22Rv1 (cell line): ENCODE results near the gene CAMTA2.

Source experiments
- H3K27ac ChIP-seq: fragments of 450-650 bp; 2 replicates; pipeline ENCODE4 v1.5.1; 2017
- ZFX ChIP-seq: fragments of 450-650 bp; IDR thresholded peaks from 2 replicates; pipeline ENCODE4 v1.6.1; 2017; ENCODE audit warnings: antibody characterized with exemption, borderline replicate concordance
- TF ChIP-seq, protein P1 (sequence below): fragments of 450-650 bp; IDR thresholded peaks from 2 replicates; pipeline ENCODE4 v1.5.1; 2017; ENCODE audit warnings: mild to moderate bottlenecking

CAMTA2 gene

DNA sequence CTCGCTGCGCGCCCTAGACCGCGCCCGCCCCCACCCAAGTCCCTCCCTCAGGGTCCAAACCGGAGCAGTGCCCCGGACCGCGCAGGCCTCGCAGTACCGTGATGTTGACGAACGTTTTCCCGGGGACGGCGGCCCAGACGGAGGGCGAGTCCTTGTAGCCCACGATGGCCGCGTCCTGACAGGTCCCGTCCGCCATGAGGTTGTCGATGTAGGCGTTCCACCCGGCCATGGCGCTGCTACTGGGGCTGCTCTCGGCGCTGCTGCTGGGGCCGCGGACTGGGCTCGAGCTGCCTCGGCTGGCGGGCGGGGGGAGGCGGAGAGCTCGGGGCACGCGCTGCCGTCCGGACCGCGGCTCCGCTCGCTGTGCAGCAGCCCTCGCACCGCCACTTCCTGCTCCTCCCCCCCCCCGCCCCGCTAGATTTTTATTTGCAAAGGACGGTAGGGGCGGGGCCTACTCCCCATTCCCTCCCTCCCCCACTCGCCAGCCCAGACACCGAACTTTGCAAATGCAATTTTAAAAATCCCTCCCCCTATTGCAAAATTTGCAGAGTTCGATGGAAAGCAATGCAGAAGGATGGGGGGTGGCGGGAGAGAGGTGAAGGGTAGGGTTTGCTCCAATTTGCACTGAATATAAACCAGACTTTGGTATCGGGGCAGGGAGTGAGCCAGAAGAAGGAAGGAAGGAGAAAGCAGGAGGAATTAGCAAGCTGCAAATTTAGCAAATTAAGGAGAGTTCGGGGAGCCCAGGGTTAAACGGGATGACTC is 39.1 kb downstream of the CAMTA2 start, which contains the start of gene PFN1:
Gene PFN1 (minus strand): TSS at position 365 of the 765 bp plus-strand sequence. CDS start 136 bp downstream, at position 229.
- TF ChIP-seq, protein P1, sequence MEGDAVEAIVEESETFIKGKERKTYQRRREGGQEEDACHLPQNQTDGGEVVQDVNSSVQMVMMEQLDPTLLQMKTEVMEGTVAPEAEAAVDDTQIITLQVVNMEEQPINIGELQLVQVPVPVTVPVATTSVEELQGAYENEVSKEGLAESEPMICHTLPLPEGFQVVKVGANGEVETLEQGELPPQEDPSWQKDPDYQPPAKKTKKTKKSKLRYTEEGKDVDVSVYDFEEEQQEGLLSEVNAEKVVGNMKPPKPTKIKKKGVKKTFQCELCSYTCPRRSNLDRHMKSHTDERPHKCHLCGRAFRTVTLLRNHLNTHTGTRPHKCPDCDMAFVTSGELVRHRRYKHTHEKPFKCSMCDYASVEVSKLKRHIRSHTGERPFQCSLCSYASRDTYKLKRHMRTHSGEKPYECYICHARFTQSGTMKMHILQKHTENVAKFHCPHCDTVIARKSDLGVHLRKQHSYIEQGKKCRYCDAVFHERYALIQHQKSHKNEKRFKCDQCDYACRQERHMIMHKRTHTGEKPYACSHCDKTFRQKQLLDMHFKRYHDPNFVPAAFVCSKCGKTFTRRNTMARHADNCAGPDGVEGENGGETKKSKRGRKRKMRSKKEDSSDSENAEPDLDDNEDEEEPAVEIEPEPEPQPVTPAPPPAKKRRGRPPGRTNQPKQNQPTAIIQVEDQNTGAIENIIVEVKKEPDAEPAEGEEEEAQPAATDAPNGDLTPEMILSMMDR: no peak
- TF ChIP-seq ZFX: no peak
- H3K27ac ChIP-seq: peak within 1 kb of the TSS; percentile 100

DNA sequence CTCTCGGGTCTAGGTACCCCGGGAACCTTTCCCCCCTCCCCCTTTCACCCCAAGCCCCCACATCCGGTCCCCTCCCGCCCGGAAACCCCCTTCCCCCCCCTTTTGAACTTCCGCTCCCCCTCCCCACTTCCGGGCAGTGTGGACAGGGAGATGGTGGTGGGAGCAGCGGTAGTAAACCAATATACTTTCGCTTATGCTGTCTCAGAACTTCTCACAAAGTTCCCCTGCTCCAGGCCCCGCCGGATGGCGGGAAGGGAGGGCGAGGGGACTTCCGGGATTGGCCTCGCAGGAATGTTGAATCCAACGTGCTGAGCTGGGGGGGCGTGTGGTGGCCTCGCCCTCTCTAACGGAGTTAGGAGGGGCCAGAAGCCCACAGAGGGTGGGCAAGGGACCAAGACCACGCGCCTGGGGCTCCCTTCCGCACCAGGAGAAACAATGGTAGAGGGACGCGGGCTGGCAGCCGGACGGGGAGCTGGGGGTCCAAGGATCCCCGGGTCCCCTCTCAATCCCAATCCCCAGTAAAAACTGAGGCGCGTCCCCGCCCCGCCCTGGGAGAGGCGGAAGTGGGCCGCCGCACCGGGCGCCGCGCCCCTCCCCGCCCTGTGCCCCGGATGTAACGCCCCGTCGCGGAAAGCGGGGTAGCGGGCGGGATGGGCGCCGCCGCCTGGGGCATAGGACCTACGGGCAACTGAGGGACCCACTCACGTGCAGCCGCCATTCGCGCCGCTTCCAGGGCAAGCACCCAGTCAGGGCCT is 39.9 kb downstream of the CAMTA2 start:
- TF ChIP-seq ZFX: no peak
- TF ChIP-seq, protein P1: no peak
- H3K27ac ChIP-seq: peak overlapping the region; percentile 100

DNA sequence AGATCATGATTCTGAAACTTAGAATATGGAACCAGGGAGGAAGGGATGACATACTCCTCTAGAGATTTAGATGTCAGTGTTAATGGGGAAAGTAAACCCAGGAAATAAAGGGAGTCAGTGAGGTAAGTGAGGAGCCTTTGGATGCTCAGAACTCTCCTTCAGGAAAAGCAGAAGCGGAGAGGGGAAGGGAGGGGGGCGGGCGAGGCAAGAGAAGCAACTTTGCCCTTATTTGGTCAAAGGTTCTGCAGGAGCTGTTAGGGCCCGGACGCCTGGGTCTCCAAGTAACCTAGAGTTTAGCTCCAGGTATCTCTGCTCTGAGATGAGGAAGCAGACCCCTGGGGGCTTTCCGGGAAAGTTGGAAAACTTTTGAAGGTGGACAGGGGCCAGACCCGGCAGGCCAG is 40.5 kb downstream of the CAMTA2 start:
- TF ChIP-seq ZFX: no peak
- TF ChIP-seq, protein P1: no peak
- peak overlapping the region; percentile 100 for H3K27ac ChIP-seq

DNA sequence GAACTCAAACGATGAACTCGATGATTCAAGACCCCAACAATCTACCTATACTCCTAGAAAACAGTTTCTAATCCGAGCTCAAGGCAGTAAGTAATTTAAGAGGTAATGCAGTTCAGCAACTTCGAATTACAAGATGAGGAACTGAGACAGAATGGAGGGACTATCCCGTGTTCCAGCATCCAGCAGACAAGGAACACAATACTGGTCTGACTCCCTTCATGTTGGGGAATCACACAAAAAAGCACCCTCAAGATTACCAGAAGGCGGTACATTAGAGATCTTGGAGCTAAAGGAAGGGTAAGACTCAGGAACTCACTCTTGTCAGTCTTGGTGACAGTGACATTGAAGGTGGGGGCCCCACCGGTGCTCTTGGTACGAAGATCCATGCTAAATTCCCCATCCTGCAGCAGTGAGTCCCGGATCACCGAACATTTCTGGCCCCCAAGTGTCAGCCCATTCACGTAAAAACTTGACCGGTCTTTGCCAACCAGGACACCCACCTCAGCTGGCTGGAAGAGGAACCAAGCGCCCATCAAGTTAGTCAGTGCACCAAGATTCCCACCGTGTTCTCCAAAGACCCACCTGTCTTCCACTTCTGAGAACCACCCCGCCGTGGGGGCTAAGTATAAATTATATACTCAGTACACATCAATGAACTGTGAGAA is 41.0 kb downstream of the CAMTA2 start:
- peak overlapping the region; percentile 100 for H3K27ac ChIP-seq
- TF ChIP-seq, protein P1: no peak
- TF ChIP-seq ZFX: no peak

DNA sequence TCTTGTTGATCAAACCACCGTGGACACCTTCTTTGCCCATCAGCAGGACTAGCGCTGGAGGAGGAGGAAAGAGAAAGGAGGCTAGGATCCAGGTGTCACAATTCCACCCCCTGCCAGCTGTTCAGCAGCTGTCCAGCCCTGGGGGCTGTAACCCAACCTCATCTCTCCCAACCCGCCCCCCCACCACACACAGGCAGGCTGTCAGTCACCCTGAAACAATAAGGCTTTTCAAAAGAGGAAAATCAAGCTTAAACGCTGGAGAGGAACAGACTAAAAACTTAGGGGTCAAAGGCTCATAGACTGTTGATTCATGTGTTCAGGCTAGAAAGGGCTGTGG is 41.6 kb downstream of the CAMTA2 start:
- H3K27ac ChIP-seq: peak overlapping the region; percentile 100
- TF ChIP-seq, protein P1: no peak
- TF ChIP-seq ZFX: no peak

DNA sequence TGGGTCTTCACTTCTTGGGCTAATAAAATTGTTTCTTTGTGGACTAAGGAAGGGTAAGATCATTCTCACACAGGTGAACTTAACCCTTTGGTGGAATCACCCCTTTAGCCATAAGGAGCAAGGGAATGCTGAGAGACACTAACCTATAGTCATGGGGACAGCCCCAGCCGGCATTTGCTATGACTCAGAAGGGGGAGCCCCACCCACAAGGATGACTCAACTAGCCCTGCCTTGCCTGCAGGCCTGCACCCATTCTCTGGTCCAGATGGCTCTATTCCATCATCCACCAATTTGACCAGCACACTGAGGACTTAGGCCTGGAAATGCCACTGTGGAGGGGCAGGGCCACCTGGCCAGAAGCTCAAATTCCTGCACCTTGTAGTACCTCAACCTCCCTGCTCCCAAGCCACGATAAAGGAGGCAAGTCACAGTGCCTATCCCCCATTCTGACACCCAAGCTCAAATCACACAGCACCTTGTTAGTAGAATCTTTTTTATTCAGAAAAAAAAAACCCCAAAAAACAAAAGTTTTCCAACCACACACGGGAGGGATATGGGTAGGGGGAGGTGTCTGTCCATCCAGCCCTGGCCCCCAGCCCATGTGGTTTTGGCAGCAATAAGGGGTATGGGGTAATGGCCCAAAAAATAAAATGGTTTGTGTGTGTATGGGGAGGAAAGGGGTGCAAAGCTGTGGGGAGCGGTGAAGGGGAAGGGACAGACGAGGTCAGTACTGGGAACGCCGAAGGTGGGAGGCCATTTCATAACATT is 42.1 kb downstream of the CAMTA2 start:
- TF ChIP-seq ZFX: no peak
- TF ChIP-seq, protein P1: no peak
- peak overlapping the region; percentile 100 for H3K27ac ChIP-seq
